H9 (cell line): ENCODE data around the gene BDH1. TPM values are rescaled to one million over a fixed set of nuclear protein-coding genes. Genes with fewer than 3 reads are reported as not detected.
A peak's percentile ranks its signal among the peaks of the same experiment; 100 is the strongest.

Source experiments
- DNase-seq: peaks from one replicate; pipeline ENCODE4 v3.0.0-alpha.2; 2017
- H2AFZ ChIP-seq: one replicate; pipeline ENCODE4 v1.6.1; 2013; ENCODE audit warnings: mild to moderate bottlenecking, low read length, control low read depth, moderate library complexity
- H2AK5ac ChIP-seq: 2 replicates; pipeline ENCODE4 v1.6.1; 2013; ENCODE audit warnings: low read length, control low read depth, mixed read lengths; ENCODE audit not compliant: insufficient read length
- H2BK120ac ChIP-seq: one replicate; pipeline ENCODE4 v1.6.1; 2013; ENCODE audit warnings: low read depth, mild to moderate bottlenecking, low read length, control low read depth, inconsistent platforms; ENCODE audit not compliant: poor library complexity, severe bottlenecking
- H2BK12ac ChIP-seq: 2 replicates; pipeline ENCODE4 v1.6.1; 2013; ENCODE audit warnings: low read length, control low read depth, mixed read lengths, low read depth; ENCODE audit not compliant: insufficient read length
- H2BK15ac ChIP-seq: 2 replicates; pipeline ENCODE4 v1.6.1; 2013; ENCODE audit warnings: low read depth, low read length, control low read depth
- H2BK20ac ChIP-seq: one replicate; pipeline ENCODE4 v1.6.1; 2013; ENCODE audit warnings: low read depth, mild to moderate bottlenecking, low read length, control low read depth, inconsistent platforms; ENCODE audit not compliant: poor library complexity, severe bottlenecking
- H2BK5ac ChIP-seq: 2 replicates; pipeline ENCODE4 v1.6.1; 2013; ENCODE audit warnings: low read length, control low read depth, mixed read lengths; ENCODE audit not compliant: insufficient read length
- H3K14ac ChIP-seq: 2 replicates; pipeline ENCODE4 v1.6.1; 2013; ENCODE audit warnings: low read length, control low read depth; ENCODE audit not compliant: insufficient read depth
- H3K18ac ChIP-seq: 2 replicates; pipeline ENCODE4 v1.6.1; 2013; ENCODE audit warnings: low read depth, mild to moderate bottlenecking, mixed read lengths, low read length, control low read depth; ENCODE audit not compliant: insufficient read length
- H3K23ac ChIP-seq: 2 replicates; pipeline ENCODE4 v1.6.1; 2013; ENCODE audit warnings: low read length, control low read depth, mixed read lengths, low read depth; ENCODE audit not compliant: insufficient read length
- H3K23me2 ChIP-seq: 2 replicates; pipeline ENCODE4 v1.6.1; 2013; ENCODE audit warnings: low read depth, mild to moderate bottlenecking, mixed read lengths, low read length, control low read depth; ENCODE audit not compliant: insufficient read length, poor library complexity, severe bottlenecking
- H3K27ac ChIP-seq: 2 replicates; pipeline ENCODE4 v1.5.1; 2013; ENCODE audit warnings: low read length, control low read depth, mixed read lengths, low read depth; ENCODE audit not compliant: insufficient read length
- H3K27me3 ChIP-seq: 2 replicates; pipeline ENCODE4 v1.6.1; 2013; ENCODE audit warnings: low read length, control low read depth, inconsistent platforms; ENCODE audit not compliant: insufficient read depth
- H3K4ac ChIP-seq: 2 replicates; pipeline ENCODE4 v1.6.1; 2013; ENCODE audit warnings: low read depth, mild to moderate bottlenecking, control low read depth, inconsistent platforms, low read length, moderate library complexity
- H3K4me1 ChIP-seq: 2 replicates; pipeline ENCODE4 v1.6.1; 2013; ENCODE audit warnings: low read length, control low read depth, inconsistent platforms; ENCODE audit not compliant: insufficient read depth
- H3K4me2 ChIP-seq: 2 replicates; pipeline ENCODE4 v1.6.1; 2013; ENCODE audit warnings: low read length, control low read depth, mixed read lengths; ENCODE audit not compliant: insufficient read length, insufficient read depth
- H3K56ac ChIP-seq: 2 replicates; pipeline ENCODE4 v1.6.1; 2013; ENCODE audit warnings: low read depth, mild to moderate bottlenecking, mixed read lengths, low read length, control low read depth; ENCODE audit not compliant: insufficient read length
- H3K79me1 ChIP-seq: 2 replicates; pipeline ENCODE4 v1.6.1; 2013; ENCODE audit warnings: low read depth, mild to moderate bottlenecking, moderate library complexity, low read length, control low read depth, inconsistent platforms; ENCODE audit not compliant: insufficient read depth, poor library complexity, severe bottlenecking
- H3K79me2 ChIP-seq: 2 replicates; pipeline ENCODE4 v1.6.1; 2013; ENCODE audit warnings: low read length, control low read depth, inconsistent platforms; ENCODE audit not compliant: insufficient read depth
- H3K9ac ChIP-seq: 2 replicates; pipeline ENCODE4 v1.6.1; 2013; ENCODE audit warnings: low read length, control low read depth, mixed read lengths; ENCODE audit not compliant: insufficient read length; ENCODE audit errors: extremely low read depth
- H3K9me3 ChIP-seq: one replicate; pipeline ENCODE4 v1.6.1; 2013; ENCODE audit warnings: low read depth, low read length, inconsistent platforms; ENCODE audit not compliant: control insufficient read depth
- H3T11ph ChIP-seq: one replicate; pipeline ENCODE4 v1.6.1; 2013; ENCODE audit warnings: mild to moderate bottlenecking, low read length, control low read depth, inconsistent platforms
- H4K20me1 ChIP-seq: one replicate; pipeline ENCODE4 v1.6.1; 2013; ENCODE audit not compliant: control insufficient read depth, insufficient read length, insufficient read depth
- H4K5ac ChIP-seq: 2 replicates; pipeline ENCODE4 v1.6.1; 2013; ENCODE audit warnings: low read depth, mild to moderate bottlenecking, mixed read lengths, low read length, control low read depth; ENCODE audit not compliant: insufficient read length
- H4K8ac ChIP-seq: replicated peaks from 2 replicates; pipeline ENCODE4 v1.6.1; 2013; ENCODE audit warnings: low read length, control low read depth, mixed read lengths, low read depth; ENCODE audit not compliant: insufficient read length
- H4K91ac ChIP-seq: 2 replicates; pipeline ENCODE4 v1.6.1; 2013; ENCODE audit warnings: low read depth, mild to moderate bottlenecking, moderate library complexity, mixed read lengths, low read length, control low read depth; ENCODE audit not compliant: insufficient read length
- H3K27ac Mint-ChIP-seq, 3 experiments: 2 replicates in 2 of 3; 3 replicates in 1 of 3; pipeline ENCODE4 v1.8.0; 2020 to 2021; ENCODE audit warnings: mixed read lengths in 3 of 3, mild to moderate bottlenecking in 1 of 3, moderate library complexity in 1 of 3
- H3K27me3 Mint-ChIP-seq: 2 replicates; pipeline ENCODE4 v1.8.0; 2021; ENCODE audit warnings: low read depth, mild to moderate bottlenecking, moderate library complexity, mixed read lengths
- H3K36me3 Mint-ChIP-seq, 3 experiments: 2 replicates in 2 of 3; 3 replicates in 1 of 3; pipeline ENCODE4 v1.8.0; 2020 to 2021; ENCODE audit warnings: low read depth in 3 of 3, mixed read lengths in 3 of 3; ENCODE audit not compliant: insufficient read depth in 1 of 3
- H3K4me1 Mint-ChIP-seq, 2 experiments: 2 replicates each; pipeline ENCODE4 v1.8.0; 2020; ENCODE audit warnings: mixed read lengths in 2 of 2
- H3K4me3 Mint-ChIP-seq, 2 experiments: 2 replicates in 1 of 2; 3 replicates in 1 of 2; pipeline ENCODE4 v1.8.0; 2020 to 2021; ENCODE audit warnings: mild to moderate bottlenecking in 2 of 2, mixed read lengths in 2 of 2, moderate library complexity in 1 of 2
- H3K9me3 Mint-ChIP-seq, 2 experiments: 2 replicates in 1 of 2; 3 replicates in 1 of 2; pipeline ENCODE4 v1.8.0; 2020; ENCODE audit warnings: mild to moderate bottlenecking in 2 of 2, mixed read lengths in 2 of 2, moderate library complexity in 1 of 2
- WGBS: extraction: QIAGEN DNeasy Blood & Tissue Kit; methylation state at CpG from one replicate; pipeline ENCODE4 v1.1.7; 2013; ENCODE audit warnings: missing lambda C conversion rate, low lambda C conversion rate, mixed read lengths; ENCODE audit not compliant: insufficient read length; ENCODE audit errors: extremely low coverage; 5-methylcytosine and 5-hydroxymethylcytosine counted together
- total RNA-seq: library from RNA; stranded (reverse); gene quantifications from 2 replicates; pipeline ENCODE4 v1.2.1, GENCODE V29; 2021
- TF ChIP-seq, protein P1 (sequence below): fragments of 200-600 bp; sonication (generic); conservative IDR thresholded peaks from 3 replicates; pipeline ENCODE4 v1.8.0; 2021; ENCODE audit warnings: antibody characterized with exemption, mild to moderate bottlenecking

Gene BDH1
- total RNA-seq, 1 experiment from 2014 or later: 23.8 TPM

- H4K20me1 ChIP-seq: no peaks in the 10 kb centered on the region
- no peak overlapping the region for H4K8ac ChIP-seq
- no peak overlapping the region for H3K4me2 ChIP-seq
- H3K4ac ChIP-seq: no peak overlapping the region
- H3T11ph ChIP-seq: no peak overlapping the region
- no peaks in the 10 kb centered on the region for H3K9me3 ChIP-seq
- no peak overlapping the region for H3K14ac ChIP-seq
- TF ChIP-seq, protein P1, sequence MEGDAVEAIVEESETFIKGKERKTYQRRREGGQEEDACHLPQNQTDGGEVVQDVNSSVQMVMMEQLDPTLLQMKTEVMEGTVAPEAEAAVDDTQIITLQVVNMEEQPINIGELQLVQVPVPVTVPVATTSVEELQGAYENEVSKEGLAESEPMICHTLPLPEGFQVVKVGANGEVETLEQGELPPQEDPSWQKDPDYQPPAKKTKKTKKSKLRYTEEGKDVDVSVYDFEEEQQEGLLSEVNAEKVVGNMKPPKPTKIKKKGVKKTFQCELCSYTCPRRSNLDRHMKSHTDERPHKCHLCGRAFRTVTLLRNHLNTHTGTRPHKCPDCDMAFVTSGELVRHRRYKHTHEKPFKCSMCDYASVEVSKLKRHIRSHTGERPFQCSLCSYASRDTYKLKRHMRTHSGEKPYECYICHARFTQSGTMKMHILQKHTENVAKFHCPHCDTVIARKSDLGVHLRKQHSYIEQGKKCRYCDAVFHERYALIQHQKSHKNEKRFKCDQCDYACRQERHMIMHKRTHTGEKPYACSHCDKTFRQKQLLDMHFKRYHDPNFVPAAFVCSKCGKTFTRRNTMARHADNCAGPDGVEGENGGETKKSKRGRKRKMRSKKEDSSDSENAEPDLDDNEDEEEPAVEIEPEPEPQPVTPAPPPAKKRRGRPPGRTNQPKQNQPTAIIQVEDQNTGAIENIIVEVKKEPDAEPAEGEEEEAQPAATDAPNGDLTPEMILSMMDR: peak; percentile 95
- H2AK5ac ChIP-seq: no peak overlapping the region
- Mint-ChIP-seq H3K4me1 (peaks cover 14% of the 10 kb centered on the region in 2 experiments), H3K9me3 (peaks cover 14 to 17% of the 10 kb centered on the region in 2 experiments), H3K27me3 (peaks cover 2% of the 10 kb centered on the region), H3K27ac (peak overlapping the region in 1 of 3 experiments; percentile 84; a peak in 1 of 7 replicates), H3K36me3 (peaks cover 17 to 19% (median 19%) of the 10 kb centered on the region in 3 experiments), H3K4me3 (peak overlapping the region; percentile 32 to 34; a peak in 2 of 5 replicates)
- no peak overlapping the region for H2BK12ac ChIP-seq
- H3K79me1 ChIP-seq: no peaks in the 10 kb centered on the region
- WGBS: no CpG with 5 or more reads among the region's 22 CpGs
- H3K27me3 ChIP-seq: no peaks in the 10 kb centered on the region
- H3K9ac ChIP-seq: no peak overlapping the region
- H4K5ac ChIP-seq: no peak overlapping the region
- no peak overlapping the region for H2BK120ac ChIP-seq
- no peaks in the 10 kb centered on the region for H3K23me2 ChIP-seq
- H3K79me2 ChIP-seq: no peaks in the 10 kb centered on the region
- no peak overlapping the region for H4K91ac ChIP-seq
- H3K4me1 ChIP-seq: no peaks in the 10 kb centered on the region
- no peak overlapping the region for H3K23ac ChIP-seq
- no peak overlapping the region for H3K27ac ChIP-seq
- DNase-seq: peak; percentile 90
- no peak overlapping the region for H2BK20ac ChIP-seq
- H2AFZ ChIP-seq: no peak overlapping the region
- H3K18ac ChIP-seq: no peak overlapping the region
- no peak overlapping the region for H2BK15ac ChIP-seq
- no peak overlapping the region for H3K56ac ChIP-seq
- H2BK5ac ChIP-seq: no peak overlapping the region
These were observed 43.5 kb upstream of the BDH1 start for GRCh38 chr3:197599089-197599765.
